ENCODE results near the gene ABHD18. TPM values are rescaled to one million over a fixed set of nuclear protein-coding genes. Genes with fewer than 3 reads are reported as not detected.
"Not testable (repeated sequence)": the region's sequence is repeated elsewhere in the genome, so short reads cannot be mapped to it uniquely, and the experiment has no call there.

Gene ABHD18
- total RNA-seq, 1 donor = 8.6 TPM

DNA sequence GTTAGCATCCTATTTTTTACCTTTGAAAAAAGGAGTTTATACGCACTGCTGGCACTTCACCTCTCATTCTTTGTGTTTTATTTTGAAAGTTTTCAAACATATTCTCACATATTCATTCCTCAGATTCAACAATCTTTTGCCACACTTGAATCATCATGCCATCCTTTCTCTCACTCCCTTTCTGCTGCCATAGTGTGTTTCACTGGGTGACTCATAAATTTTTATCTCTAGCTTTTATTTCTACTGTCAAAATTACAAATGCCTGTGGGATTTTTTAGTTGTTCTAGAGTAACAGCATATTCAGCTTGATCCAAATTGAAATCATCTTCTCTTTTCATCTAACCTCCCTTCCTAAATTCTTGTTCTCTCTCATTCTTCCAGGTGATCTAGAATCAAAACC lies 28.2 kb upstream of the ABHD18 start:
- no peak overlapping the region for H3K4me3 ChIP-seq (ENCODE audit: low read depth, low read length)
- DNase-seq (ENCODE audit: low read depth) = peak; percentile 24
- TF ChIP-seq, protein P1, sequence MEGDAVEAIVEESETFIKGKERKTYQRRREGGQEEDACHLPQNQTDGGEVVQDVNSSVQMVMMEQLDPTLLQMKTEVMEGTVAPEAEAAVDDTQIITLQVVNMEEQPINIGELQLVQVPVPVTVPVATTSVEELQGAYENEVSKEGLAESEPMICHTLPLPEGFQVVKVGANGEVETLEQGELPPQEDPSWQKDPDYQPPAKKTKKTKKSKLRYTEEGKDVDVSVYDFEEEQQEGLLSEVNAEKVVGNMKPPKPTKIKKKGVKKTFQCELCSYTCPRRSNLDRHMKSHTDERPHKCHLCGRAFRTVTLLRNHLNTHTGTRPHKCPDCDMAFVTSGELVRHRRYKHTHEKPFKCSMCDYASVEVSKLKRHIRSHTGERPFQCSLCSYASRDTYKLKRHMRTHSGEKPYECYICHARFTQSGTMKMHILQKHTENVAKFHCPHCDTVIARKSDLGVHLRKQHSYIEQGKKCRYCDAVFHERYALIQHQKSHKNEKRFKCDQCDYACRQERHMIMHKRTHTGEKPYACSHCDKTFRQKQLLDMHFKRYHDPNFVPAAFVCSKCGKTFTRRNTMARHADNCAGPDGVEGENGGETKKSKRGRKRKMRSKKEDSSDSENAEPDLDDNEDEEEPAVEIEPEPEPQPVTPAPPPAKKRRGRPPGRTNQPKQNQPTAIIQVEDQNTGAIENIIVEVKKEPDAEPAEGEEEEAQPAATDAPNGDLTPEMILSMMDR (IDR thresholded peaks at IDR 0.05; ENCODE audit: insufficient read depth, low read depth, low read length) = no peak

DNA sequence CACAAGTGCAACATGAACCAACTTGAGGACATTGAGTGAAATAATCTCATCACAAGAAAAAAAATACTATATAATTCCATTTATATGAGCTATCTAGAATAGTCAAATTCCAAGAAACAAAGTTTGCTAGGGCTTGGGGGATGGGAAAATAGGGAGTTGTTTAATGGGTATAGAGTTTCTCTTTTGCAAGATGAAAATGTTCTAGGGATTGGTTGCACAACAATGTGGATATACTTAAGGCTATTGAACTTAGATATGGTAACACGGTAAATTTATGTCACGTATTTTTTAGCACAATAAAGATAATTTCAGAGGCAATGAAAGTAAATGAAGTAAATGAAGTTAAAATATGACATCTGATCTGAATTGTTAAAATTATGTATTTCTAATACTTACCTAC lies 8.1 kb upstream of the ABHD18 start:
- TF ChIP-seq, protein P1 (IDR thresholded peaks at IDR 0.05; ENCODE audit: insufficient read depth, low read depth, low read length) = no peak
- DNase-seq (ENCODE audit: low read depth) = peak; percentile 2
- H3K4me3 ChIP-seq (ENCODE audit: low read depth, low read length) = no peak overlapping the region

DNA sequence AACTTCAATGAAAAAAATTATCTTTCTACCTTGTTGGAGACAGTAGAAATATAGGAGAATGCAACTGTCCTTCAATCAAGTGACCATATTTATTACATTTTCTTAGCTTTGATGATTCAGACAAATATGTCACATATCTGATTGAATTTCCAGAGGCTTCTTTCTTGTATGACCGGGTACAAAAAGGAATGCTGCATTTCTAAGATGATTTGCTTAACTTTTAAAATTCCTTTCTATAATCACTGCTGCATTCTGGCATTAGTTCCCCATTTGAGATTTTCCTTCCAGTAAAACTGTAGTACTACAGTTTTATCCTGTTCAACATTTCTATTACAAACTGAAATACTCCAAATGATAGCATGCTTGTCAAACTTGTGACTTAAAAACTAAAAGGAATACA lies 5.4 kb upstream of the ABHD18 start:
- no peak overlapping the region for H3K4me3 ChIP-seq (ENCODE audit: low read depth, low read length)
- DNase-seq (ENCODE audit: low read depth) = no peak
- TF ChIP-seq, protein P1 (IDR thresholded peaks at IDR 0.05; ENCODE audit: insufficient read depth, low read depth, low read length) = no peak

DNA sequence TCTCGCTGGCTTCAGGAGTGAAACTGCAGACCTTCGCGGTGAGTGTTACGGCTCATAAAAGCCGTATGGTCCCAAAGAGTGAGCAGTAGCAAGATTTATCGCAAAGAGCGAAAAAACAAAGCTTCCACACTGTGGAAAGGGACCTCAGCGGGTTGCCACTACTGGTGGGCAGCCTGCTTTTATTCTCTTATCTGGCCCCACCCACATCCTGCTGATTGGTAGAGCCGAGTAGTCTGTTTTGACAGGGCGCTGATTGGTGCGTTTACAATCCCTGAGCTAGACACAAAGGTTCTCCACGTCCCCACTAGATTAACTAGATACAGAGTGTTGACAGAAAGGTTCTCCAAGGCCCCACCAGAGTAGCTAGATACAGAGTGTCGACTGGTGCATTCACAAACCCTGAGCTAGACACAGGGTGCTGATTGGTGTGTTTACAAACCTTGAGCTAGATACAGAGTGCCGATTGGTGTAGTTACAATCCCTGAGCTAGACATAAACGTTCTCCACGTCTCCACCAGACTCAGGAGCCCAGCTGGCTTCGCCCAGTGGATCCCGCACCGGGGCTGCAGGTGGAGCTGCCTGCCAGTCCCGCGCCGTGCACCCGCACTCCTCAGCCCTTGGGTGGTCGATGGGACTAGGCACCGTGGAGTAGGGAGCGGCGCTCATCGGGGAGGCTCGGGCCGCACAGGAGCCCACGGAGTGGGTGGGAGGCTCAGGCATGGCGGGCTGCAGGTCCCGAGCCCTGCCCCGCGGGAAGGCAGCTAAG lies 1.4 kb upstream of the ABHD18 start:
- H3K4me3 ChIP-seq (ENCODE audit: low read depth, low read length) = peak overlapping the region; percentile 98
- not testable (repeated sequence) for DNase-seq (ENCODE audit: low read depth)

DNA sequence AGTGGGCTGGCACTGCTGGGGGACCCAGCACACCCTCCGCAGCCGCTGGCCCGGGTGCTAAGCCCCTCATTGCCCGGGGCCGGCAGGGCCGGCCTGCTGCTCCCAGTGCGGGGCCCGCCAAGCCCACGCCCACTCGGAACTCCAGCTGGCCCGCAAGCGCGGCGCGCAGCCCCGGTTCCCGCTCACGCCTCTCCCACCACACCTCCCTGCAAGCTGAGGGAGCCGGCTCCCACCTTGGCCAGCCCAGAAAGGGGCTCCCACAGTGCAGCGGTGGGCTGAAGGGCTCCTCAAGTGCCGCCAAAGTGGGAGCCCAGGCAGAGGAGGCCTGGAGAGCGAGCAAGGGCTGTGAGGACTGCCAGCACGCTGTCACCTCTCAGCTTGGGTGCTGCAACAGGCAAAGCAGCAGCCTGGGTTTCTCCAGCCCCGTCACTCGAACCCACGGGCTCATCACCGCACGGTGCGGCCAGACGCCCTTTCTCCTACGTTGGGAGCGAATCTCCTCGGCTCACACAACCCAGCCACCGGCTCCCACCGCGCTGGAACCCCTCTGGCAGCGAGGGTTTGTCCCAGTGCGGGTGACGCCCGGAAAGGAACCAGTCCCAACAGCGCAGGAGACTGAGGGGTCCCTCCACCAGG lies 662 bp upstream of the ABHD18 start:
- DNase-seq (ENCODE audit: low read depth) = not testable (repeated sequence)
- peak overlapping the region; percentile 98 for H3K4me3 ChIP-seq (ENCODE audit: low read depth, low read length)

DNA sequence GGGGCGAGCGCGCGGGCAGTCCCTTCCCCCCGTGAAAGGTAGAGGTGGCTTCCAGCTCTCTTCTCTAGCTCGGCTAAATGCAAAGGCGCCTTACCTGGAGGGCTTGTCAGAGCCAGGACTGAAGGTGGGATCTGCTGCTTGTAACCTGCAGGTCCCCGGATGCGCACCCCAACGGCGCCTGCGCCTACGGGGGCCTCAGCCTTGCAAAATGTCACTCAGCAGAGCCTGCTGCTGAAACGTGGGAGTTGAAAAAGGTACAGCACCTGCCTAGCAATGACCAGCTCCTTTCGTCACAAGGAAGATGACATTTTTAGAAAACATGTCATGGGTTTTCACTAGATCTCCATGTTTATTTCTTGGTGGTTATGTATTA lies 583 bp downstream of the ABHD18 start:
- TF ChIP-seq, protein P1 (IDR thresholded peaks at IDR 0.05; ENCODE audit: insufficient read depth, low read depth, low read length) = no peak
- H3K4me3 ChIP-seq (ENCODE audit: low read depth, low read length) = peak overlapping the region; percentile 98
- no peak for DNase-seq (ENCODE audit: low read depth)

DNA sequence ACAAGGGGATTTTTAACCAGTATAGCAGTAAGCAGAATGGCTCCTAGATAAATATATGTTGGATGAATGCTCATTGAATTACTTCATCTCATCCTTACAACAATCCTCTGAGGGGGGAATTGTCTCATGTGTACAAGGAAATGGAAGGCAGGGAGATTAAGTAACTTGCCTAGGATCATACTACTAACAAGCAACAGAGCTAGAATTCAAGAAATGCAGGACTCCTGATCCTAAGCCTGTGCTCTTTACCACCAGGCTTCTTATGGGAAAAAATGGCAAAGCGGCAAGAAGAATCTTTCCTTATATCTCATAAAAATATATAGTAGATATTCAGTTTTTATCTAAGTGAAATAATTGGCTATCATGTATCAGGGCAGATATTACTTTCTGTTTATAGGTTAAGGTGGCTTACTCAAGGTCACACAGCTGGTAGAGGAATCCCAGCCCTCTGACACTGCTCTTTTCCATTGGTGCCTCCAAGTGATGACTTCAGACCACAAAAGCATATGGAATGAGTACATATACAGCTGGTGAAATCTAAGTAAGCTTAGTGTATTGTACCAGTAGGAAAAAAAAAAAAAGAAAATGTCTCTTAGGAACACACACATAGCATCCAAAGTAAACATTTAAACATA lies 2.1 kb downstream of the ABHD18 start:
- peak; percentile 79 for DNase-seq (ENCODE audit: low read depth)
- peak overlapping the region; percentile 9 for H3K4me3 ChIP-seq (ENCODE audit: low read depth, low read length)
- TF ChIP-seq, protein P1 (IDR thresholded peaks at IDR 0.05; ENCODE audit: insufficient read depth, low read depth, low read length) = no peak
